GM10847 (cell line): ENCODE measurements around the gene ALDH3B1.

Experiments
- POLR2A ChIP-seq: IDR thresholded peaks from 2 replicates; pipeline ENCODE4 v1.6.1; 2011; ENCODE audit not compliant: insufficient read length; ENCODE audit errors: extremely low read depth

The ALDH3B1 gene

GRCh38 chr11:68031144-68031464, 21.0 kb downstream of the ALDH3B1 start:
- no peak for TF ChIP-seq POLR2A

- TF ChIP-seq POLR2A, result no peak
Observed at GRCh38 chr11:68032003-68032402, 21.9 kb downstream of the ALDH3B1 start.

- TF ChIP-seq POLR2A, result no peak
Observed at GRCh38 chr11:68032997-68033707, 23.0 kb downstream of the ALDH3B1 start.

- no peak for TF ChIP-seq POLR2A
Observed at GRCh38 chr11:68033708-68034045, 23.6 kb downstream of the ALDH3B1 start.

GRCh38 chr11:68035266-68035876, 25.2 kb downstream of the ALDH3B1 start:
- no peak for TF ChIP-seq POLR2A

- TF ChIP-seq POLR2A, result no peak
Observed at GRCh38 chr11:68036141-68036716, 26.1 kb downstream of the ALDH3B1 start.

GRCh38 chr11:68036717-68037239, 26.7 kb downstream of the ALDH3B1 start:
- no peak for TF ChIP-seq POLR2A

GRCh38 chr11:68037411-68038225, 27.5 kb downstream of the ALDH3B1 start:
- no peak for TF ChIP-seq POLR2A

- no peak for TF ChIP-seq POLR2A
Observed at GRCh38 chr11:68038226-68038717, 28.1 kb downstream of the ALDH3B1 start.

GRCh38 chr11:68038718-68039525, 28.8 kb downstream of the ALDH3B1 start, which contains the start of gene TCIRG1:
Gene TCIRG1 (plus strand): TSS chr11:68039025. CDS start chr11:68041272, 2,247 bp downstream.
- peak; percentile 90 for TF ChIP-seq POLR2A

GRCh38 chr11:68039526-68040086, 29.5 kb downstream of the ALDH3B1 start:
- TF ChIP-seq POLR2A, result no peak

- TF ChIP-seq POLR2A, result peak; percentile 18
Observed at GRCh38 chr11:68040101-68040956, 30.2 kb downstream of the ALDH3B1 start.

GRCh38 chr11:68040957-68041591, 30.9 kb downstream of the ALDH3B1 start:
- TF ChIP-seq POLR2A, result no peak

- TF ChIP-seq POLR2A, result no peak
Observed at GRCh38 chr11:68041617-68042218, 31.6 kb downstream of the ALDH3B1 start.
